ENCODE measurements around the gene NAV2.

The NAV2 gene

GRCh38 chr11:20010156-20010850 lies 297.7 kb downstream of the NAV2 start:
- no peak for TF ChIP-seq CTCF (IDR thresholded peaks at IDR 0.05; ENCODE audit: low read depth, low read length, missing control alignments)
- no peak overlapping the region for H3K4me3 ChIP-seq (ENCODE audit: low read depth, low read length)
- no peak overlapping the region for H3K27ac ChIP-seq
- H3K27me3 ChIP-seq (replicated peaks) = no peaks in the 10 kb centered on the region
- DNase-seq = no peak
- H3K36me3 ChIP-seq (replicated peaks) = no peaks in the 10 kb centered on the region
- in situ Hi-C loops (cut with HindIII; ENCODE audit: low pct_ligation_motif_present, low sequenced_read_pairs) = no loop called here

GRCh38 chr11:20010851-20011225 lies 298.2 kb downstream of the NAV2 start:
- no peaks in the 10 kb centered on the region for H3K36me3 ChIP-seq (replicated peaks)
- no peaks in the 10 kb centered on the region for H3K27me3 ChIP-seq (replicated peaks)
- H3K27ac ChIP-seq = no peak overlapping the region
- in situ Hi-C loops (cut with HindIII; ENCODE audit: low pct_ligation_motif_present, low sequenced_read_pairs) = no loop called here
- DNase-seq = no peak
- no peak overlapping the region for H3K4me3 ChIP-seq (ENCODE audit: low read depth, low read length)
- no peak for TF ChIP-seq CTCF (IDR thresholded peaks at IDR 0.05; ENCODE audit: low read depth, low read length, missing control alignments)

- TF ChIP-seq CTCF (IDR thresholded peaks at IDR 0.05; ENCODE audit: low read depth, low read length, missing control alignments) = no peak
- no peak for DNase-seq
- Histone ChIP-seq H3K27ac (no peak overlapping the region), H3K4me3 (ENCODE audit: low read depth, low read length) (no peak overlapping the region), H3K27me3 (replicated peaks) (no peaks in the 10 kb centered on the region), H3K36me3 (replicated peaks) (no peaks in the 10 kb centered on the region)
- in situ Hi-C loops (cut with HindIII; ENCODE audit: low pct_ligation_motif_present, low sequenced_read_pairs) = no loop called here
Observed at GRCh38 chr11:20011307-20011951, 298.8 kb downstream of the NAV2 start.

GRCh38 chr11:20013346-20014066 lies 300.9 kb downstream of the NAV2 start:
- DNase-seq = no peak
- H3K27ac ChIP-seq = no peak overlapping the region
- in situ Hi-C loops (cut with HindIII; ENCODE audit: low pct_ligation_motif_present, low sequenced_read_pairs) = no loop called here

GRCh38 chr11:20014067-20014402 lies 301.4 kb downstream of the NAV2 start:
- TF ChIP-seq CTCF (IDR thresholded peaks at IDR 0.05; ENCODE audit: low read depth, low read length, missing control alignments) = no peak
- Histone ChIP-seq H3K27ac (no peak overlapping the region), H3K4me3 (ENCODE audit: low read depth, low read length) (no peak overlapping the region), H3K36me3 (replicated peaks) (no peaks in the 10 kb centered on the region), H3K27me3 (replicated peaks) (no peaks in the 10 kb centered on the region)
- DNase-seq = no peak
- in situ Hi-C loops (cut with HindIII; ENCODE audit: low pct_ligation_motif_present, low sequenced_read_pairs) = no loop called here

More at GRCh38 chr11:20013346-20014066, 300.9 kb downstream of the NAV2 start:
- TF ChIP-seq CTCF (IDR thresholded peaks at IDR 0.05; ENCODE audit: low read depth, low read length, missing control alignments) = no peak
- H3K36me3 ChIP-seq (replicated peaks) = no peaks in the 10 kb centered on the region
- no peak overlapping the region for H3K4me3 ChIP-seq (ENCODE audit: low read depth, low read length)
- H3K27me3 ChIP-seq (replicated peaks) = no peaks in the 10 kb centered on the region
